Cardiac fibroblast (primary cell): Measurements from ENCODE around the gene C1orf21.

Source experiments
- DNase-seq, 2 donors: peaks; one replicate each; pipeline versions ENCODE4 v3.0.0 to v3.0.0-alpha.2; 2010; ENCODE audit warnings: low read depth in 2 of 2
- H3K4me3 ChIP-seq, 2 donors: replicated peaks in 1 of 2; 1 replicate in 1 of 2; 2 replicates in 1 of 2; pipeline ENCODE4 v1.5.1; 2011; ENCODE audit warnings: low read depth in 2 of 2, low read length in 2 of 2, mild to moderate bottlenecking in 2 of 2, moderate library complexity in 1 of 2
- CTCF ChIP-seq: IDR thresholded peaks from one replicate; pipeline ENCODE4 v1.5.1; 2011; ENCODE audit warnings: low read depth, mild to moderate bottlenecking, low read length, inconsistent platforms

C1orf21 gene

DNA sequence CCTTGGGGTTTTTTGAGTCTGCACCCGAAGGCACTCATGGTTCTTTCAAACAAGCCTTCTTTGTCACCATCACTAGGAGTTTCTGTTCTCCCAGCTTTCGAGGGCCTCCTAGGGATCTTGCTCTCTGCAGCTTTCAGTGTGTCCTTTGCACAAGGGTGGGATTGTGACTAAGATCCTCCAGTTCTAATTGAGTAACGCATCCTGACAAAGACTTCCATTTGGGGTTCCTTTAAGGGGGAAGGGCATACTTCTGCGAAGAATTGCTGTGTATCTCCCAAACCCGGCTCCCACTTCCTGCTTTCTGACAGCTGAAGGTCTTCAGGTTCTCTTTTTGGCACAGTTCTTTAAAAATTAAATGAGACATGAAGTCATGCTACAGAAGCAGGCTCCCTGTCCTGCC lies 228.5 kb downstream of the C1orf21 start:
- DNase-seq: peak in 1 of 2 donors; percentile 56
- no peak overlapping the region for H3K4me3 ChIP-seq
- no peak for TF ChIP-seq CTCF

- no peak for DNase-seq
- TF ChIP-seq CTCF: no peak
- no peak overlapping the region for H3K4me3 ChIP-seq
These were observed 229.7 kb downstream of the C1orf21 start for GRCh38 chr1:184616504-184616903.

- no peak overlapping the region for H3K4me3 ChIP-seq
- no peak for TF ChIP-seq CTCF
- no peak for DNase-seq
These were observed 230.7 kb downstream of the C1orf21 start for GRCh38 chr1:184617433-184618029.

GRCh38 chr1:184618851-184619250 lies 232.0 kb downstream of the C1orf21 start:
- no peak for DNase-seq
- no peak for TF ChIP-seq CTCF
- no peak overlapping the region for H3K4me3 ChIP-seq

DNA sequence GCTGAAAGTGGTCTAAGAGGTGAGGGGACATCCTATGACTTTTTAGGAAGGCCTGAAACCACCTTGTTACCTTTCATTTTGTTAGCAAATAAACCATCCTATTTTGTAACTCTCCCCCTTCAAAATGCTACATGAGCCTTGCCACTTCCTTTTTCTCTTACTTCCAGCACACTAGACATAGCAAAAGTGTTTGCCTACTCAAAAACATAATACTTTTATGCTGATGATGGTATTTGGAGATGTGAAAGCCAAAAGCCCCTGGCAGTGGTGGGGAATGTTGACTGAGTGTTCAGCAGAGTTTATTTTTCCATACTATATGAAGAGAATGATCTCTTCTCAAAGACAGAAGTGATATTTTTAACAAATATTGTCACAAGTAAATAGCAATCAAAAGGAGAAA lies 233.6 kb downstream of the C1orf21 start:
- DNase-seq: no peak
- TF ChIP-seq CTCF: no peak

GRCh38 chr1:184621260-184621659 lies 234.4 kb downstream of the C1orf21 start:
- DNase-seq: peak; percentile 41 to 86
- no peak overlapping the region for H3K4me3 ChIP-seq

More for the DNA sequence above, 233.6 kb downstream of the C1orf21 start:
- H3K4me3 ChIP-seq: no peak overlapping the region

More at GRCh38 chr1:184621260-184621659, 234.4 kb downstream of the C1orf21 start:
- TF ChIP-seq CTCF: no peak
